ENCODE results near the gene AP4B1.

The AP4B1 gene

GRCh38 chr1:113918243-113918642 is 13.6 kb upstream of the AP4B1 start:
- TF ChIP-seq CTCF (conservative IDR thresholded peaks at IDR 0.05; ENCODE audit: low read depth, low read length): no peak
- H3K4me3 ChIP-seq (ENCODE audit: low read length): no peak overlapping the region
- no peak for DNase-seq (ENCODE audit: low read depth)

GRCh38 chr1:113917400-113918082 is 12.9 kb upstream of the AP4B1 start:
- no peak overlapping the region for H3K4me3 ChIP-seq (ENCODE audit: low read length)
- no peak for TF ChIP-seq CTCF (conservative IDR thresholded peaks at IDR 0.05; ENCODE audit: low read depth, low read length)
- DNase-seq (ENCODE audit: low read depth): no peak

DNA sequence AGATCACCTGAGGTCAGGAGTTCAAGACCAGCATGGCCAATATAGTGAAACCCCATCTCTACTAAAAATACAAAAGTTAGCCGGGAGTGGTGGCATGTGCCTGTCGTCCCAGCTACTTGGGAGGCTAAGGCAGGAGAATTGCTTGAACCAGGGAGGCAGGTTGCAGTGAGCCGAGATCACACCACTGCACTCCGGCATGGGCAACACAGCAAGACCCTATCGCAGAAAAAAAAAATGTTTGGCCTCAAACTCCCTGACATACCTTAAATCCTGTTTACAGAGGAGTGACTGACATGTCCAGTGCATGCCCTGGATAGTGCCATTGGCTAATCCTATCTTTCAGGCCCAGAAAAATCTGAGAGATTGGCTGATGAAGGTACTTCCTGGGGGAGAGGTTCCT is 12.4 kb upstream of the AP4B1 start:
- DNase-seq (ENCODE audit: low read depth): no peak
- no peak for TF ChIP-seq CTCF (conservative IDR thresholded peaks at IDR 0.05; ENCODE audit: low read depth, low read length)
- no peak overlapping the region for H3K4me3 ChIP-seq (ENCODE audit: low read length)

DNA sequence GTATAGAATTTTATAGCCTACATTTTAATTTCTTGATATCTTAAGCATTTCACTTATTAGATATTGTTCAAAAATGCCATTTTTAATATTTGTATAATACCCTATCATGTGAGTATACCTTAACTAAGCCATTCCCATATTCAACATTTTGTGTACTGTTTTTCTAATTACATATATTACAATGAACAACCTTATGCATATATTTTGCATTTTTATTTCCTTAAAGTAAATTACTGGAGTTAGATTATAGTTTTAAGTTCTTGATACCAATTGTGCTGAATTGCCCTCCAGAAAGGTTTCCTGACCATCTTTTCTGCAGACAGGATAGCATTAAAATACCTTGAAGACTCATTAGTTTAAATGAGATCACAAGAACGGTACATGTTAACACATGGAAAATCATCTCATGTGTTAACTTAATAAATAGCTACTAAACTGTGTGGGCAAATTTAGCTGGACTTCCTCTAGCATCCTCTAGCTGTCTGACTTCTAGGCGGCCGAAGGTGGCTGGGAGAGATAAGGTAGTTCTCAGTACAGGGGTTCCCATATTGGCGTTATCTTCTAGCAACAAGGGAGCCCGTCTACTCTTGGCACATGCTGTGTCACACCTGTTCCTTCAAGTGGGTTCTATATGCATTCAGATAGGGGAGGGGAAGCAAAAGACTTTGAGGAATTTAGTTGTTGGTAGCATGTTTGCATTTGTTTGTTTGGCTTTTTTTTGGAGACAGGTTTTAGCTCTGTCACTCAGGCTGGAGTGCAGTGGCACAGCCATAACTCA is 9.5 kb upstream of the AP4B1 start:
- no peak for TF ChIP-seq CTCF (conservative IDR thresholded peaks at IDR 0.05; ENCODE audit: low read depth, low read length)
- H3K4me3 ChIP-seq (ENCODE audit: low read length): no peak overlapping the region

DNA sequence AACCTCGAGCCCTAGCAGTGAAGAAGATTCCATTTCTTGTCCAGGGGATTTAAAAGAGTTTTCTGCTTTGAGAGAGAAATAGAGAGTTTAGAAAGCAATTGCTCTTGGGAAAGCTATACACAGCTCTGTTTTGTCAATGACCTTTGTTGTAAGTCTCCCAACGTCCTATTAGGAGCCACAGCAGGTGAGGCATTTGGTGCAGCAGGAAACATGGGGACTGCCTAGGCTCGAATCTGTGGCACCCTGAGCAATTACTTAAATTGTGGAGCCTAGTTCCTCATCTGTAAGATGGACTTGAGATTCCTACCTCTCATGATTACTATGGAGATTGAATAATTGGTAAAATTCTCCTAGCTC is 8.7 kb upstream of the AP4B1 start:
- no peak overlapping the region for H3K4me3 ChIP-seq (ENCODE audit: low read length)
- TF ChIP-seq CTCF (conservative IDR thresholded peaks at IDR 0.05; ENCODE audit: low read depth, low read length): no peak
- DNase-seq (ENCODE audit: low read depth): no peak

More for the DNA sequence above, 9.5 kb upstream of the AP4B1 start:
- no peak for DNase-seq (ENCODE audit: low read depth)

GRCh38 chr1:113912594-113913311 is 8.2 kb upstream of the AP4B1 start:
- TF ChIP-seq CTCF (conservative IDR thresholded peaks at IDR 0.05; ENCODE audit: low read depth, low read length): no peak
- peak; percentile 55 for DNase-seq (ENCODE audit: low read depth)
- no peak overlapping the region for H3K4me3 ChIP-seq (ENCODE audit: low read length)
